H9 (cell line): ENCODE data around the gene BHLHE40. TPM values are rescaled to one million over a fixed set of nuclear protein-coding genes. Genes with fewer than 3 reads are reported as not detected.

Source experiments
- DNase-seq: peaks from one replicate; pipeline ENCODE4 v3.0.0-alpha.2; 2017
- H2AFZ ChIP-seq: one replicate; pipeline ENCODE4 v1.6.1; 2013; ENCODE audit warnings: mild to moderate bottlenecking, low read length, control low read depth, moderate library complexity
- H2AK5ac ChIP-seq: 2 replicates; pipeline ENCODE4 v1.6.1; 2013; ENCODE audit warnings: low read length, control low read depth, mixed read lengths; ENCODE audit not compliant: insufficient read length
- H2BK120ac ChIP-seq: one replicate; pipeline ENCODE4 v1.6.1; 2013; ENCODE audit warnings: low read depth, mild to moderate bottlenecking, low read length, control low read depth, inconsistent platforms; ENCODE audit not compliant: poor library complexity, severe bottlenecking
- H2BK12ac ChIP-seq: 2 replicates; pipeline ENCODE4 v1.6.1; 2013; ENCODE audit warnings: low read length, control low read depth, mixed read lengths, low read depth; ENCODE audit not compliant: insufficient read length
- H2BK15ac ChIP-seq: 2 replicates; pipeline ENCODE4 v1.6.1; 2013; ENCODE audit warnings: low read depth, low read length, control low read depth
- H2BK20ac ChIP-seq: one replicate; pipeline ENCODE4 v1.6.1; 2013; ENCODE audit warnings: low read depth, mild to moderate bottlenecking, low read length, control low read depth, inconsistent platforms; ENCODE audit not compliant: poor library complexity, severe bottlenecking
- H2BK5ac ChIP-seq: 2 replicates; pipeline ENCODE4 v1.6.1; 2013; ENCODE audit warnings: low read length, control low read depth, mixed read lengths; ENCODE audit not compliant: insufficient read length
- H3K14ac ChIP-seq: 2 replicates; pipeline ENCODE4 v1.6.1; 2013; ENCODE audit warnings: low read length, control low read depth; ENCODE audit not compliant: insufficient read depth
- H3K18ac ChIP-seq: 2 replicates; pipeline ENCODE4 v1.6.1; 2013; ENCODE audit warnings: low read depth, mild to moderate bottlenecking, mixed read lengths, low read length, control low read depth; ENCODE audit not compliant: insufficient read length
- H3K23ac ChIP-seq: 2 replicates; pipeline ENCODE4 v1.6.1; 2013; ENCODE audit warnings: low read length, control low read depth, mixed read lengths, low read depth; ENCODE audit not compliant: insufficient read length
- H3K23me2 ChIP-seq: 2 replicates; pipeline ENCODE4 v1.6.1; 2013; ENCODE audit warnings: low read depth, mild to moderate bottlenecking, mixed read lengths, low read length, control low read depth; ENCODE audit not compliant: insufficient read length, poor library complexity, severe bottlenecking
- H3K27ac ChIP-seq: 2 replicates; pipeline ENCODE4 v1.5.1; 2013; ENCODE audit warnings: low read length, control low read depth, mixed read lengths, low read depth; ENCODE audit not compliant: insufficient read length
- H3K27me3 ChIP-seq: 2 replicates; pipeline ENCODE4 v1.6.1; 2013; ENCODE audit warnings: low read length, control low read depth, inconsistent platforms; ENCODE audit not compliant: insufficient read depth
- H3K4ac ChIP-seq: 2 replicates; pipeline ENCODE4 v1.6.1; 2013; ENCODE audit warnings: low read depth, mild to moderate bottlenecking, control low read depth, inconsistent platforms, low read length, moderate library complexity
- H3K4me1 ChIP-seq: 2 replicates; pipeline ENCODE4 v1.6.1; 2013; ENCODE audit warnings: low read length, control low read depth, inconsistent platforms; ENCODE audit not compliant: insufficient read depth
- H3K4me2 ChIP-seq: 2 replicates; pipeline ENCODE4 v1.6.1; 2013; ENCODE audit warnings: low read length, control low read depth, mixed read lengths; ENCODE audit not compliant: insufficient read length, insufficient read depth
- H3K56ac ChIP-seq: 2 replicates; pipeline ENCODE4 v1.6.1; 2013; ENCODE audit warnings: low read depth, mild to moderate bottlenecking, mixed read lengths, low read length, control low read depth; ENCODE audit not compliant: insufficient read length
- H3K79me1 ChIP-seq: 2 replicates; pipeline ENCODE4 v1.6.1; 2013; ENCODE audit warnings: low read depth, mild to moderate bottlenecking, moderate library complexity, low read length, control low read depth, inconsistent platforms; ENCODE audit not compliant: insufficient read depth, poor library complexity, severe bottlenecking
- H3K79me2 ChIP-seq: 2 replicates; pipeline ENCODE4 v1.6.1; 2013; ENCODE audit warnings: low read length, control low read depth, inconsistent platforms; ENCODE audit not compliant: insufficient read depth
- H3K9ac ChIP-seq: 2 replicates; pipeline ENCODE4 v1.6.1; 2013; ENCODE audit warnings: low read length, control low read depth, mixed read lengths; ENCODE audit not compliant: insufficient read length; ENCODE audit errors: extremely low read depth
- H3K9me3 ChIP-seq: one replicate; pipeline ENCODE4 v1.6.1; 2013; ENCODE audit warnings: low read depth, low read length, inconsistent platforms; ENCODE audit not compliant: control insufficient read depth
- H3T11ph ChIP-seq: one replicate; pipeline ENCODE4 v1.6.1; 2013; ENCODE audit warnings: mild to moderate bottlenecking, low read length, control low read depth, inconsistent platforms
- H4K20me1 ChIP-seq: one replicate; pipeline ENCODE4 v1.6.1; 2013; ENCODE audit not compliant: control insufficient read depth, insufficient read length, insufficient read depth
- H4K5ac ChIP-seq: 2 replicates; pipeline ENCODE4 v1.6.1; 2013; ENCODE audit warnings: low read depth, mild to moderate bottlenecking, mixed read lengths, low read length, control low read depth; ENCODE audit not compliant: insufficient read length
- H4K8ac ChIP-seq: replicated peaks from 2 replicates; pipeline ENCODE4 v1.6.1; 2013; ENCODE audit warnings: low read length, control low read depth, mixed read lengths, low read depth; ENCODE audit not compliant: insufficient read length
- H4K91ac ChIP-seq: 2 replicates; pipeline ENCODE4 v1.6.1; 2013; ENCODE audit warnings: low read depth, mild to moderate bottlenecking, moderate library complexity, mixed read lengths, low read length, control low read depth; ENCODE audit not compliant: insufficient read length
- H3K27ac Mint-ChIP-seq, 3 experiments: 2 replicates in 2 of 3; 3 replicates in 1 of 3; pipeline ENCODE4 v1.8.0; 2020 to 2021; ENCODE audit warnings: mixed read lengths in 3 of 3, mild to moderate bottlenecking in 1 of 3, moderate library complexity in 1 of 3
- H3K27me3 Mint-ChIP-seq: 2 replicates; pipeline ENCODE4 v1.8.0; 2021; ENCODE audit warnings: low read depth, mild to moderate bottlenecking, moderate library complexity, mixed read lengths
- H3K36me3 Mint-ChIP-seq, 3 experiments: 2 replicates in 2 of 3; 3 replicates in 1 of 3; pipeline ENCODE4 v1.8.0; 2020 to 2021; ENCODE audit warnings: low read depth in 3 of 3, mixed read lengths in 3 of 3; ENCODE audit not compliant: insufficient read depth in 1 of 3
- H3K4me1 Mint-ChIP-seq, 2 experiments: 2 replicates each; pipeline ENCODE4 v1.8.0; 2020; ENCODE audit warnings: mixed read lengths in 2 of 2
- H3K4me3 Mint-ChIP-seq, 2 experiments: 2 replicates in 1 of 2; 3 replicates in 1 of 2; pipeline ENCODE4 v1.8.0; 2020 to 2021; ENCODE audit warnings: mild to moderate bottlenecking in 2 of 2, mixed read lengths in 2 of 2, moderate library complexity in 1 of 2
- H3K9me3 Mint-ChIP-seq, 2 experiments: 2 replicates in 1 of 2; 3 replicates in 1 of 2; pipeline ENCODE4 v1.8.0; 2020; ENCODE audit warnings: mild to moderate bottlenecking in 2 of 2, mixed read lengths in 2 of 2, moderate library complexity in 1 of 2
- WGBS: extraction: QIAGEN DNeasy Blood & Tissue Kit; methylation state at CpG from one replicate; pipeline ENCODE4 v1.1.7; 2013; ENCODE audit warnings: missing lambda C conversion rate, low lambda C conversion rate, mixed read lengths; ENCODE audit not compliant: insufficient read length; ENCODE audit errors: extremely low coverage; 5-methylcytosine and 5-hydroxymethylcytosine counted together
- total RNA-seq: library from RNA; stranded (reverse); gene quantifications from 2 replicates; pipeline ENCODE4 v1.2.1, GENCODE V29; 2021
- TF ChIP-seq, protein P1 (sequence below): fragments of 200-600 bp; sonication (generic); conservative IDR thresholded peaks from 3 replicates; pipeline ENCODE4 v1.8.0; 2021; ENCODE audit warnings: antibody characterized with exemption, mild to moderate bottlenecking

The BHLHE40 gene
- total RNA-seq, 1 experiment from 2014 or later, result 4.1 TPM

DNA sequence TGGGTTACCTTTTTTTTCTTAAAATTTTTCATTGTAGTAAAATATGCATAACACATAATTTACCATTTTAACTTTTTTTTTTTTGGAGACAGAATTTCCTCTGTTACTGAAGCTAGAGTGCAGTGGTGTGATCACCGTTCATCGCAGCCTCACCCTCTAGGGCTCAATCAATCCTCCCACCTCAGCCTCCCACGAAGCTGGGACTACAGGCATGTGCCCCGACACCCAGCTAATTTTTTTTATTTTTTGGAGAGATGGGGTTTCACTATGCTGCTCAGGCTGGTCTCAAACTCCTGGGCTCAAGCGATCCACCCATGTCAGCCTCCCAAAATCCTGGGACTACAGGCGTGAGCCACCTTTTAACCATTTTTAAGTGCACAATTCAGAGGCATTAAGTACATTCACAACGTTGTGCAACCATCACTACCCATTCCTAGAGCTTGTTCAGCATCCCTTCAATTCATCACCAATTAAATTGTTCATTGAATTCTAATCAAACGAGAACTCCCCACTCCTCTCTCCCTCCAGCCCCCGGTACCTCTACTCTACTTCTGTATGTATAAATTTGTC is 44.6 kb downstream of the BHLHE40 start:
- Histone ChIP-seq H3K9ac (no peak overlapping the region), H3K79me2 (no peaks in the 10 kb centered on the region), H3K27me3 (no peaks in the 10 kb centered on the region), H3K4me2 (no peak overlapping the region), H2BK5ac (no peak overlapping the region), H3K18ac (no peak overlapping the region), H4K8ac (no peak overlapping the region), H3K56ac (no peak overlapping the region), H4K20me1 (peaks cover 2% of the 10 kb centered on the region), H2BK120ac (no peak overlapping the region), H2BK15ac (no peak overlapping the region), H3K14ac (no peak overlapping the region), H4K5ac (no peak overlapping the region), H3T11ph (no peak overlapping the region), H3K27ac (no peak overlapping the region), H3K9me3 (no peaks in the 10 kb centered on the region), H3K4ac (no peak overlapping the region), H3K23me2 (no peaks in the 10 kb centered on the region), H3K23ac (no peak overlapping the region), H2BK20ac (no peak overlapping the region), H4K91ac (no peak overlapping the region), H3K79me1 (no peaks in the 10 kb centered on the region), H2BK12ac (no peak overlapping the region), H2AK5ac (no peak overlapping the region), H2AFZ (no peak overlapping the region), H3K4me1 (no peaks in the 10 kb centered on the region)
- TF ChIP-seq, protein P1, sequence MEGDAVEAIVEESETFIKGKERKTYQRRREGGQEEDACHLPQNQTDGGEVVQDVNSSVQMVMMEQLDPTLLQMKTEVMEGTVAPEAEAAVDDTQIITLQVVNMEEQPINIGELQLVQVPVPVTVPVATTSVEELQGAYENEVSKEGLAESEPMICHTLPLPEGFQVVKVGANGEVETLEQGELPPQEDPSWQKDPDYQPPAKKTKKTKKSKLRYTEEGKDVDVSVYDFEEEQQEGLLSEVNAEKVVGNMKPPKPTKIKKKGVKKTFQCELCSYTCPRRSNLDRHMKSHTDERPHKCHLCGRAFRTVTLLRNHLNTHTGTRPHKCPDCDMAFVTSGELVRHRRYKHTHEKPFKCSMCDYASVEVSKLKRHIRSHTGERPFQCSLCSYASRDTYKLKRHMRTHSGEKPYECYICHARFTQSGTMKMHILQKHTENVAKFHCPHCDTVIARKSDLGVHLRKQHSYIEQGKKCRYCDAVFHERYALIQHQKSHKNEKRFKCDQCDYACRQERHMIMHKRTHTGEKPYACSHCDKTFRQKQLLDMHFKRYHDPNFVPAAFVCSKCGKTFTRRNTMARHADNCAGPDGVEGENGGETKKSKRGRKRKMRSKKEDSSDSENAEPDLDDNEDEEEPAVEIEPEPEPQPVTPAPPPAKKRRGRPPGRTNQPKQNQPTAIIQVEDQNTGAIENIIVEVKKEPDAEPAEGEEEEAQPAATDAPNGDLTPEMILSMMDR, result no peak
- Mint-ChIP-seq H3K27ac (0 out of 7 replicates have a peak overlapping the region, but pooled peaks of 1 of the 3 experiments have one; percentile 2), H3K27me3 (peaks cover 4% of the 10 kb centered on the region), H3K4me1 (peaks cover 6 to 8% of the 10 kb centered on the region in 2 experiments), H3K9me3 (no peaks in the 10 kb centered on the region), H3K4me3 (no peak overlapping the region), H3K36me3 (peaks cover 0 to 4% (median 2%) of the 10 kb centered on the region in 3 experiments; a peak in 2 of 7 replicates)
- no peak for DNase-seq
- no CpG with 5 or more reads among the region's 9 CpGs for WGBS
